HG03460 (cell line): ENCODE results near the gene ASXL1.

Source experiments
- ATAC-seq: cut with Tn5 transposase; IDR thresholded peaks from one replicate; pipeline ENCODE4 v1.9.1; 2021; ENCODE audit not compliant: unreplicated experiment

Gene ASXL1

DNA sequence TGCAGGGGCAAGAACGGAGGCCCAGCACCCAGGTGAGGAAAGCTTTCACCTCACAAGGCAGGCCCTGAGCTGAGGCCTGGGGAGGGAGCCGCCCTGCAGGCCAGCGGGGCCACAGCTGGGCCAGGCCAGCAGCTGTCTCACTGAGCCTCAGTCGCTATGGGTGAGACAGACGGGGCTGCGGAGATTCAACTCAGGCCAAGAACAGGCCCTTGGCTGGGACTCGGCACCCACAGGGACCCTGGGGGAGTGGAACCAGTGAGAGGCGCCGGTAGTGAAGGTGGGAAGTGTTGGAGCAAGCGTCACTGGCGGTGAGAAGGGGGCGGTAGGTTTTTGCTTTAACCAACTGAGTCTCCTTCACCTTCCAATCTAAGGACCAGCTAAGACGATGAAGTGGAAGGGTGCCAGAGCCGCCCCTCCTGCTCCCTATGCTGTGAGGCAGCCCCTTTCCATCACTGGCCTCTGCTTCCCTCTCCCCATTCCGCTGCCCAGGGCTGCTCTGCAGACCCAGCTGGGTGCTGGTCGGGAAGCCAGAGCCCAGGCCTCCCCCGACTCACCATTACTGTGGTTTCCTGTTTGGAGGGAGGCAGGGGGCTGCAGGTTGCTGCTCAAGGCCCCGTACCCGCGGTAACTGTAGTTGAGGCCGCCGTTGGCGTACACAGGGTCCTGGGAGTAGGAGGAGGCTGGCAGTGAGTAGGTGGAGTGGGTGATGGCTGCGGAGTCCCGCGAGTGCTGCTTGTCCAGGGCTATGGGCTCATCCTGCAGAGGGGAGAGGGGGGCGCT is 93.7 kb downstream of the ASXL1 start:
- no peak for ATAC-seq

DNA sequence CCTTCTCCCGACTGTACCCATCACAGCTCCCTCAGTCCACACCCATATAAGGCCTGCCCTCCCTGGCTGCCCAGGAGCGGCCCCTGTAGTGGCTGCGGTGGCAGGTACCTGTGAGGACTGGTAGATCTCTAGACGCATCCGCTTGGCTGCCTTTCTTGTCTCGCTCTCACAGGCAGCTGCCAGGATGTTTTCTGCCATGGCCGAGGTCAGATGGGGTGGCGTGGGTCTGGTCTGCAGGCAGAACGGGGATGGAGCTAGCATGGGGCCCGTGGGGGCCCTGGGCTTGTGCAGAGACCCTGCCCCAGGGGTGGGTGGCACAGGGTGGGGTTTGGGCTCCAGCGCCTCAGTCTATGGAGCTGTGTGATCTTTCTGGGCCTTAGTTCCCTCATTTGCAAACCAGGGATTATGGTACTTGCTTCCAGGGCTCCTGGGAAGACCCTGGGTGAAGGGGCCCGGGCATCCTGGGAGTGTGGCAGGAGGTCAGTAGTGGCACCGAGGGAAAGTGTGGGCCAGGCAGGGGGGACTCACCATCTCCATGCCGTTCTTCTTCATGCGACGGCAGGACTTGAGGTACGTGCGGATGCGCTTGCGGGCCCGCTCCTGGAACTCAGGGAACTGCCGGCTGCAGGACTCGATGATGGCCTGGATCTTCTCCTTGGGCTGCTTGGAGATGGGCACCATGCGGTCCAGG is 94.8 kb downstream of the ASXL1 start:
- ATAC-seq: no peak

DNA sequence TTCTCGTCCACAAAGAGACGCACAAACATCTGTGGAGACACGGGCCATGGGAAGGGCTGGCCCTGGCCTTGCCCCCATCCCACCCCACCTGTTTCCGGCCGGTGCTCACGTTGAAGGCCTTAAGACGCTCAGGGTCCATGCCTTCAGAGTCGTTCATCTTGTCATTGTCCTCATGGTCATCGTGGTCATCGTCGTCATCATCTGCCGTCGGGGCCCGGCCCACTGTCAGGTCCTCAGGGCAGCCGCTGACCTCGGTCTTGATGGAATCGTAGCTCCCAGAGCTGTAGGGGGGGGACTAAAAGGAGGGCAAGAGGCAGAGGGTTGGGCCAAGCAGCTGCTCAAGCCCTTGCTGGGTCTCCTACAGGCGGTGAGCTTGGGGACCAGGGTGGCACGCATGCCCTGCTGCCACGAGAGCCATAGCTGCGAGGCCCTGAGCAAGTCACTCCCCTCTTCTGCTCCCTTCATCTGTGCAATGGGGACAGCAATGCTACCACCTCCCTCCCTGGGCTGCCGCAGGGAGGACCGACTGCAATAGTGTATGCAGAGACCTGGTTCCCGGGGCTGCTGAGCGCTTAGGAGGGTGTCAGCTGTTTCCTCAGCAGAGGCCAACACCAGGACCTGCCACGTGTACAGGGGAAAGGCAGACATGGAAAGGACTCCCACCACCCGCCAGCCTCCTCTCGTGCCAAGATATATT is 95.5 kb downstream of the ASXL1 start:
- ATAC-seq: no peak

DNA sequence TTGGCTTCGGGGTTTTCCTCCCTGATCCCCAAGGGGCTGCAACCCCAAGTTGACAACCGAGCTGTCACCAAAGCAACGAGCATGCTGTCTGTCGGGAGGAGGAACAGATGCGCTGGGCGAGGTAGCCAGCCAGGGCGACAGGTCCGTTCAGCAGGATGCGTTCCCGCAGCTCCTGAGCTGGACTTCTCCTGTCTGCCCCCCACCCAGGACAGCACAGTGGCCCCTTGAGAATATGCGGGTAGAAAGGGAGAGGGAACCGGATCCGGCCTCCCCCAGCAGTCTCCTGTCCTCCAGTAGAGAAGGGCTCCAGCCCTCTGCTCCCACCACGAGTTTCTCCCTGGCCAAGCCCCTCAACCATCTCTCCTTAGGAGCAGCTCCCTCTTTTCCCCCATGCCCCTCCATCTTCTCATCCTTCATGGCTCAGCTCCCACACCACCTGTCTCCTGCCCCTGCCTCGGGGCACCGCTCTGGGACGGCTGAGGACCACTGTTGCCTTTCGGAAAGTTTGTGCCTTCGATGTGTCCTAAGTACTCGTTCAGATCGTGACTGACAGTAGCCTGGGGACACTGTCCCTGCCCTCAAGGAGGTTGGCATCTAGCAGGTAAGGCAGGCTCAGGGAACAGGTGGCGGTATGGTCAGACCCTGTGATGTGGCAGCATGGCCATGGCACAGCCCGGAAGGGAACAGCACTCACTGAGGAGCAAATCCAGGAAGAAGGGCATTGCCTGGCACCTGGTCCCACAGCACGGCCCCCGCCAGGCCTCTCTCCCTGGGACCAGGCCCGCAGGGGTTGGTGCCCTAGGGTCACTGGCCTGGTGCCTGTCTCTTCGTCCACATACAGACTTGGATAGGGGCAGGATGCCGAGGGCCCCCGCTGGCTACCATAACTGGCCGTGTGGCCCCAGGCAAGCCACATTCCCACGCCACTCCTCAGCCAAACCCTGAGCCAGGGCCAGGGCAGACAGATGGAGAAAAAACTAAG is 96.3 kb downstream of the ASXL1 start:
- ATAC-seq: no peak

DNA sequence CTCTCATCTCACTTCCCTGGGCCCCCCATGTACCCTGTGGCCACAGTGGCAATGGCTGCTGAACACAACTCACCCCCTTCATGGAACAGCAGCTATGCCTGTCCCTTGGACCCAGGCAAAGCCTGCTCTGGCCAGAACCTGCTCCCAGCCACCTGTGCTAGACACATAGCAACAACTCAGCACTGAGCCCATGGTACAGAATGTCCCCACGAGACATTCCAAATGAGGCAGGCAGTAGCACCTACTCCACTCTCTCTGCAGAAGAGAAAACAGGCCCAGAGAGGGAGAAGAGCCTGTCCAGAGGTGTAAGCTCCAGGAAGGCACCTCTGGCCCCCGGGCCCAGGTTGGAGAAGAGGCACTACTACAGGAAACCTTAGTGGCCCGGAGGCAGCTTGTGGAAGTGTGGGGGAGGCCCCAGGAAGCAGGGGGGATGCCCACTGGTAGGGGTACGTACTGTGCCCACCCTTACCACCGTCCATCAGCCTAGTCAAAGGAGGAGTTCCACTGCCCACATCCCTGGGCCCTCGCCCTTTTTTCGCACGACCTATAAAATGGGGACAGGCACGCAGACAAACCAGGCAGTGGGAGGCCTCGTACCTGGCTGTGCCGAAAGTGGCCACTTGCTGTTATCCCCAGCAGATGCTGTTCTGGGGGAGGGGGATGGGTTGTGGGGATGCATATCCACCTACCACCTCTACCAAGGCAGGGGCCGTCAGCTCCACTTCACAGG is 97.2 kb downstream of the ASXL1 start:
- no peak for ATAC-seq

DNA sequence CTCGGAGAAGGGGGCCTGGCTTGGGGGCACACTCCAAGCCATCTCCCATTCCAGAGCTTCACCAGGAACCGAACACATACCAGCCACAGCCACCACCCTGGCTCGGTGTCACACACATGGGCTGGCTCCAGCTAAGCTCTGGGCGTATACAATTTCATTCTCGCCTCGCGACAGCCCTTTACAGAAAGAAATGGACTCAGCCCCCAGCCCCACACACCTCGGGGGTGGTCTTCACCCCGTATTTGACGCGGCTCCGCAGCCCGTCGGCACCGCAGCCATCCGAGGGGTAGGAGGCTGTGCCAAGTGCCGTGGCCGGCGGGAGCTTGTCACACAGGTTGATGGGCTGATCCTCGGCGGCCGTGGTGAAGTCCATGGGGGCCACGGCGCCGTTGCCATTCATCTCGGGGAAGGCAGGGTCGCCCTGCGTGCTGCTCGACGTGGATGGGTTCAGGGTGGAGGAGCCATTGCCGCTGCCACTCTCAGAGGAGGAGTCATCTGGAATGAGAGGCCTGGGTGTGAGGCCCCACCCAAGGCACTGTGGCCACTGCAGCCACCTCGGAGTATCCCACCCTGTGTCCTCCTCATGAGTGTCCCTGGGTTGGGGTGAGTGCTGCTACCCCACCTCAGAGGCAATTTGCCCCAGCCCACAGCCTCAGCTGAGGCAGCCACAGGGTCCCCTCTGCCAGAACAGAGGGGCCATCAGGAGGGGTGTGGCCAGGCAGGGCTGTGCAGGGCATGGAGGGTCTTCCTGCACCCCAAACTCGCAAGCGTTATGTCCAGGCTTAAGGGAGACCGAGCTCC is 98.0 kb downstream of the ASXL1 start:
- ATAC-seq: no peak

DNA sequence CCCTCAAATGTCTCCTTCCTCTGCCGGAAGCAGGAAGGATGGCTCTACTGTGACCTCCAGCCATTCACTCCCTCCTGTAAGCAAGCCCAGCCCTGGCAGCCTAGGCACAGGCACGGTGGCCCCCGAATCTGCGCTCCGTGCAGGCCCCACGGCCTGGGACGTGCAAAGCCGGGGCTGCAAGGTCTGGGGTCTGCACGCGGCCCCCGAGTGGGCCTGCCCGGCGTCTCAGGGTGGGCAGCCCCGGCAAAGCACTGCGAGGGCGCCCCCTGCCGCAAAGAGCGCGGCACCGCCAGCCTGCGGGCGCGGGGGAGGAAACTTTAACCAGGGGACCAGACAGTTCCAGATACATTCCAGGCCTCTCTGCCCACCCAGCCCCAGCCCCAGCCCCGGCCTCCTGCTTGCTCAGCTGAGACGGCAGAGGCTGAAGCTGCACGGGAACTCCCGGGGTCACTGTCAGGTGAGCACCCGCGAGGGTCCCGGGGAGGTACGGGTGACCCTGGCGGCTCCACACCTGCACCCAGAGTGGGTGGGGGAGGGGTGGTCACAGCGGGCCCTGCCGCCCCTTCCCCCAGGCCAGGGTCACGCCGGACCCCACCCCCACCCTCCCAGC is 98.8 kb downstream of the ASXL1 start:
- ATAC-seq: no peak

DNA sequence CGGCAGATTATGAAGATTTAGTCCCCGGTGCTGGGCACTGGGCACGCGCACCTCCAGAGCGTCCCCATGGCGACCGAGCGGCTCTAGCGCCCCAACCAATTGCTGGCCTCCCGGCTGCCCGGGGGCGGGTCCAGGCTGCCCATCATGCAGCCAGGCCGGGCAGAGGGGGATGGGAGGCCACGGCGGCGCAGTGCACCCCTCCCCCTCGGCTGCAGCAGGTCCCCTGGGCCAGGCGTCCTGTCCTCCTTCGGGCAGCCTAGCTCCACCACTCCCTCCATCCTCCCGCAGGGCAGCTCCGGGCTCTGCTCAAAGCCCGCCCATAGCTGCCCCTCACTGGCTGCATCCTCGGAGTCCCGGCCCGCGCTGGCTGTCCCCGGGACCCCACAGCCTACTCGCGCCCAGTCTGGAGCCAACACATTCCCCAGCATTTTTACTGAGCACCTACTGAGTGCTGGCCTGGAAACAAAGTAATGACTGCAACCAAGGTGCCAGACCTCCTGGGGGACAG is 99.4 kb downstream of the ASXL1 start:
- ATAC-seq: no peak

DNA sequence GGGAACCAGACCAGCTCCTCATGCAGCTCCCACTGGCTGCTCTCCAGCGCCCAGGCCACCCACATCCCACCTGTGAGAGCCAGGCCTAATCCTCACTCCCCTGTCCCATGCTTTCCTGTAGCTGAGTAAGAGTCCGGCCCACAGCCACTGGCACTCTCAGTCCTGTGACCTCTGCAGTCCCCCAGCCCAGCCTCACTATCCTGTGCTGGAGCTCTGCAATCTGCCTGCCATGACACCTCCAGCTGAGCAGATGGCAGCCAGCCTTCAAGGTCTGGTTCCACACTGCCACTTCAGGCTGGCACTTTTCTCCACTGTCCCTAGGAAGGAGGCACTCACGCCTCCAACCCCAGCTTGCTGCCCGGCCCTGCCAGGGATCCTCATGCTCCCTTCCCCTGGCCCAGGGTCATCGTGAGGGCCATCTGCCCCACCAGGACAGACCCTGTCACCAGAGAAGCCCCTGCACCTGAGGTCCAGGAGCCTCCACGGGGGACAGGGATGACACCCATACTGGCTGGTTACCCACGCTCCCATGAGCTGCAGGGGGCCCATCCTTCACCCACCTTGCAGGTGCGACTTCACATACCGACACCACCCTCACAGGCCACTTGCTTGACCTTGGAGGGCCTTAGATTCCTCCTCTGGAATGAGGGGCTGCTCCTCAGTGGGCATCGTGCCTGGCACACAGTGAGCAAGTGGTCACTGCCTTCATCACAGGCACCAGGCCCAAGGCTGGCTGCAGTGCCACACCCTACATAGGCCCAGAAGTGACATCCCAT is 100.1 kb downstream of the ASXL1 start:
- no peak for ATAC-seq

DNA sequence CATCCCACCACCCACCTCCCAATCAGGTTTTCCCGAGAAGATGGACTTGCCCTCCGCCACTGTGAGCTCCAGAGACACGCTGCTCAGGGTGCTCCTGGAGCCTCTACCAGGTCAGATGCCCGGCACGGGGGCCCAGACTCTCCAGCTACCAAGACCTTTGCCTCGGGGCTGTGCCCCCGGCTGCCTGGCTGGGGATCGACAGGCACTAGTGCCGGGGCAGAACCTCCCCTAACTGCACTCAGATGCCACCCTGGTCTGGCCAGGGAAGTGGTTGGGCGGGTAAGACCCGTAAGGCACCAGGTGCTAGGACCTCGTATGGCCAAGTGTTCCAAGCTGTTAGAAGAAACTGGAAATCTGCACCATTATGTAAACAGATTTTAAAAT is 100.7 kb downstream of the ASXL1 start:
- no peak for ATAC-seq

DNA sequence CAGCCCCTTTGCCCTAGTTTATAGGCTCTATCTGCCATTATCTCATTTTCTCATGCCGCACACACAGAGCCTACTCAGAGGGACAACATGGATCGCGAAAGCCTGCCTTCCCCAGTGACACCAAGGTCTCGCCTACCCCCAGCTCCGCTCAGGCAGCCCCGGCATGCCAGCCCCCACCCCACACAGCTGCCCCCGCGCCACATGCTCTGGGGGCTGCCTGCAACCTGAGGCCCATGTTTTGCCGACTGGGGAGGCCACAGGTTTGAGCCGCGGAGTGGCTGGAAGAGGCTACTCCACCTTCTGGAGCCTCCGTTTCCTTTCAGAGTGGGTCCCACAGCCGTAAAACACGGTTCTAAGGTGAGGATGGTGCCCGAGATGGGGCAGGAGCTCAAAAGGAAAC is 102.1 kb downstream of the ASXL1 start:
- ATAC-seq: no peak

DNA sequence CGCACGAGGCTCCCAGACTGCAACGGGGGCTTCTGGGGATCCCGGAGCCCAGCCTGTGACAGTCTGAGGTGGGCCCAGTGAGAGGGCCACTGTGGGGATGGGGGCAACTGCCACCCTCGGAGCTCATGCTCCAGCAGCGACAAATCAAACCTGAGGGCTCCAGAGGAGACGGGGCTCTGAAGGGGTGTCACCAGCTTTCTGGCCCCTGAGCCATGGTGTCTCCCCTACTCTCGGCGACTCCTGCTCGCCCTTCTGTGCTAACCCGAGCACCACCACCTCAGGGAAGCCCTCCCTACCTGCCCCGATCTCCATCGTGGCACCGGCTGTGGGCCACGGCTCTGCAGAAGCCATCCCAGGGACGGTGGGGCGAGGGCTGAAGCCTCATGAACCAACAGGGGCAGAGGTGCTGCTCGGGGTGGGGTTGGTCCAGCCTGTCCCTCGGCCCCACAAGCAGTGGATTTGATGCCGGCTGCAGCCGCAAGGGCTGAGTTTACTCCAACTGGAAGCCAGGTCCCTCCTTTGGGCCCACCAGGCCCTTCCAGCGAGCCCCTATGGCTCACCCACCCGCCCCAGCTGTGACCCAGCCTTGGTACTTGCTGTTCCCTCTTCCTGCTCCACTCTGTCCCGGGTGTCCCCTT is 102.7 kb downstream of the ASXL1 start:
- no peak for ATAC-seq

DNA sequence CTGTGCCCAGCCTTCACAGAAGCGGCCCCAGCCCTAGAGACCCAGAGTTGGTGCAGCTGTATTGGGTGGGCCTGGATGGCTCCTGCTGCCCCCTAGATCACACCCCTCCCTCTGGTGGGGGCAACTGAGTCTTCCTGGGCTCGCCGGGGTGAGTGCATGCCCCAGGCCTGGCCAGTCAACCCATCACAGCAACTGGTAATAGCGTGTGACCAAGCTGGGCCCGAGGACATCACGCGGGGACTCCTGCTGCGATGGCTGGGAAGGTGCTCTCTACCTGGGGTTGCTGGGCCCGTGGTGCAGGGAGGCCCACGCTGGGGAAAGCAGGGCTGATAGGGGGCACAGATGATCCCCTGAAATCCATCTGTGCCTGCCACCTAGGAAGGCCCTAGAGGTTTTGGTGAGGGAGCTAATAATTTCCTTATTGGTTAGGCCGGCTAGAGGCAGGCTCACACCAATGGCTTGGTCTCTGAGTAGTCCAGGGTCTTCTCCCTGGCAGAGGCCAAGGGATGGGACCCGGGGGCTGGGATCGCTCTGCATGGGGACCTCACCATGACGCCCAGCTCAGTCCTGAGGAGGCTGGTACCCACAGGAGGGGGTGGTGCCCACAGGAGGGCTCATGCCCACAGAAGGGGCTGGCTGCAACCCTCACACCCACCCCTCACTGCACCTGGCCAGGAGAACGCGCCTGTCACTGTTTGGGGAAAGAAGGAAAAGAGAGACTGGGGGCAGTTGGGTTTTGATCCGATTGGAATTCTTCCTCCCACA is 103.9 kb downstream of the ASXL1 start:
- ATAC-seq: no peak

DNA sequence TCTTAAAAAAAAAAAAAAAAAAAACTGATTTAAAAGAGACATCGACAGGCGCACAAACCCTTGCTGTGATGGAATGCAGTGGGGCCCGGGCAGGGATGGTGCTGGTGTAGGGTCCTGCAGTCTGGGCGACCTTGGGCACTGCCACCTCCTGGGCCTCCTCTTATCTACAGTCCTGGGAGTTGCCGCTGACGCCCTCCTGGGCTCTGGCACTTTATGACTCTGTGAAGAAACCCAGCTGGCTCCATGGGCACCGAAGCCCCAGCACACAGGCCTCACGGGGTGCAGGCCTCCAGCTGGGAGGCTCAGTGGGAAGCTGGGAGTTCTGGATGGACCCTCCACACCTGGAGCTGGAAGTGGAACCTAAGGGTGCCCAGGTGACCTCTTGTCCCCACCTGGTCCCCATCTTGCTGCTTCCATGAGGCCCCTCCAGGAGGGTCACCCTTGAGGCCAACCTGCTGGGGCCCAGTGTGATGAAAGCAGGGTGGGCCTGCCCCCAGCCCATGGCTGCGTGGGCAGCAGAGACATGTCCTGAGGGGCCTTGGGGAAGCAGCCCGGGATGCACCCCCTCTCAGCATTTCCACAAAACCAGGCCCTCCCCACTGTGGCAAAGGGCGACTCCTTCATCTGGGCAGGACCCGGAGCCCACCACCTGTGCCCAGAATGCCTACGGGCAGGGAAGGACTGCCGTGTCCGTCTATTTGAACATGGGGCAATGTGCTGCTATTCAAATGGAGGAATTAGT is 104.9 kb downstream of the ASXL1 start:
- no peak for ATAC-seq

DNA sequence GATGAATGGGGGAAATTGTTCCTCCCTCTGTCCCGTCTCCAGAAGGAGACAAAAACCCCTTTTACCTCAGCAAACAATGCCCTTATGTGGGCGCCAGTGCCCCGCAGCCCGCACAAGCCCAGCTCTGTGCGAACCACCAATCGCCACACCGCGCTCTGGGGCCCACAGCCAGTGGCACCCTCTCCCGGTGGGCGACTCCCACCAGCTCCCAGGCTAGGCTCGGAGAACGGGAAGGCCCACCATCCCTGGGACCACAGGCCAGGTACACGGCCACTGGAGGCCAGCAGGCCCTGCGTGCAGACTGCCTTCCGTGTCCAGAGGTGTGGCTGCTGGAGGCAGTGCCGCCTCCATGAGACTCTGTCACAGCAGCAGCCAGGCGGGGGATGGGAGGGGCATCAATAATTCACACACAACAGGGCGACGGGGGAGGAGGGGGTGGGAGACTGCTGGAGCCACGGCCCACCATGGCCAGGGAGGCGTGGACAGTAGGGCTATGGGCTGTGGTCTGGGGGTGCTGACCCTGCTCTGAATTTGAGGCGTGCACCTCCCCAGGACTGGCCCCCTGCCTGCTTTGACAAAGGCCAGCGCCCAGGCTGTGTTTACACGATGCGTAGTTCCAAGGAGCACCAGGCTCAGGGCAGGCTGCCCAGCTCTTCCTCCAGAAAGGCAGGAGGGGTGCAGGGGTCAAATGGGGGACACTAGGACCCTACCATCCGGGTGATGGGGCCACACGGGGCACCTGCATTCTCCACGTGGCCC is 105.7 kb downstream of the ASXL1 start:
- ATAC-seq: no peak
